ENCODE results near the gene KMT5B.

Gene KMT5B

GRCh38 chr11:68146010-68146540 lies 67.0 kb downstream of the KMT5B start:
- H2BK5ac ChIP-seq (ENCODE audit: low read length): no peak overlapping the region
- H3K4ac ChIP-seq (ENCODE audit: low read length): no peak overlapping the region
- H2AFZ ChIP-seq (ENCODE audit: low read length): no peak overlapping the region
- H3K9ac ChIP-seq (ENCODE audit: low read depth, low read length, poor library complexity): no peak overlapping the region
- no CpG with 5 or more reads among the region's 15 CpGs for WGBS, 2 donors (ENCODE audit: extremely low coverage in 2 of 2, insufficient read length in 2 of 2, insufficient replicate concordance in 1 of 2)
- H2BK15ac ChIP-seq (ENCODE audit: low read length): no peak overlapping the region
- H3K14ac ChIP-seq (ENCODE audit: low read length): no peak overlapping the region
- peaks cover 1% of the 10 kb centered on the region for H3K79me1 ChIP-seq (ENCODE audit: low read depth, low read length)
- H3K36me3 ChIP-seq (replicated peaks in 1 of 2; ENCODE audit: control insufficient read depth in 2 of 2, insufficient read depth in 2 of 2, low read length in 2 of 2): no peaks in the 10 kb centered on the region
- H3K9me3 ChIP-seq (replicated peaks in 1 of 2; ENCODE audit: control insufficient read depth in 2 of 2, insufficient read depth in 1 of 2, low read depth in 1 of 2, low read length in 2 of 2): no peaks in the 10 kb centered on the region
- peak overlapping the region; percentile 48 for H3K18ac ChIP-seq (ENCODE audit: low read length)
- no peak overlapping the region for H3K23ac ChIP-seq (ENCODE audit: low read depth, low read length, poor library complexity)
- H3K4me2 ChIP-seq (ENCODE audit: insufficient read depth, low read length, poor library complexity, severe bottlenecking): no peak overlapping the region
- no peak for DNase-seq (ENCODE audit: low spot score)
- no peak overlapping the region for H4K91ac ChIP-seq (ENCODE audit: low read depth, low read length, poor library complexity)
- H4K8ac ChIP-seq (ENCODE audit: low read depth, low read length): no peak overlapping the region
- H3K4me1 ChIP-seq (ENCODE audit: control insufficient read depth in 2 of 2, insufficient read depth in 1 of 2, low read depth in 1 of 2, low read length in 2 of 2): peaks cover 0 to 7% of the 10 kb centered on the region in 2 donors
- no peak overlapping the region for H2AK5ac ChIP-seq (ENCODE audit: low read depth, low read length)
- no peak overlapping the region for H2BK12ac ChIP-seq (ENCODE audit: low read length)
- no peak overlapping the region for H3K4me3 ChIP-seq (ENCODE audit: low read length in 2 of 2)
- H3K27ac ChIP-seq (replicated peaks; ENCODE audit: low read length): no peak overlapping the region
- H2BK120ac ChIP-seq (ENCODE audit: low read depth, low read length): no peak overlapping the region
- peaks cover 0 to 12% (median 0%) of the 10 kb centered on the region in 3 experiments for H3K27me3 ChIP-seq (ENCODE audit: control insufficient read depth in 3 of 3, insufficient read depth in 3 of 3, low read depth in 1 of 3, low read length in 3 of 3)

- Histone ChIP-seq H2AK5ac (ENCODE audit: low read depth, low read length) (peak overlapping the region; percentile 21), H3K9ac (ENCODE audit: low read depth, low read length, poor library complexity) (peak overlapping the region; percentile 30), H3K18ac (ENCODE audit: low read length) (no peak overlapping the region), H2BK120ac (ENCODE audit: low read depth, low read length) (no peak overlapping the region), H3K27me3 (ENCODE audit: control insufficient read depth in 3 of 3, insufficient read depth in 3 of 3, low read depth in 1 of 3, low read length in 3 of 3) (peaks cover 0 to 12% (median 0%) of the 10 kb centered on the region in 3 experiments), H2BK12ac (ENCODE audit: low read length) (peak overlapping the region; percentile 75), H3K4me1 (ENCODE audit: control insufficient read depth in 2 of 2, insufficient read depth in 1 of 2, low read depth in 1 of 2, low read length in 2 of 2) (peaks cover 0 to 7% of the 10 kb centered on the region in 2 donors), H2AFZ (ENCODE audit: low read length) (no peak overlapping the region), H2BK15ac (ENCODE audit: low read length) (no peak overlapping the region), H3K79me1 (ENCODE audit: low read depth, low read length) (peaks cover 1% of the 10 kb centered on the region), H3K4me3 (ENCODE audit: low read length in 2 of 2) (peak overlapping the region in 1 of 2 donors; percentile 15), H4K91ac (ENCODE audit: low read depth, low read length, poor library complexity) (no peak overlapping the region), H3K27ac (replicated peaks; ENCODE audit: low read length) (no peak overlapping the region), H3K23ac (ENCODE audit: low read depth, low read length, poor library complexity) (no peak overlapping the region), H2BK5ac (ENCODE audit: low read length) (no peak overlapping the region), H3K9me3 (replicated peaks in 1 of 2; ENCODE audit: control insufficient read depth in 2 of 2, insufficient read depth in 1 of 2, low read depth in 1 of 2, low read length in 2 of 2) (no peaks in the 10 kb centered on the region), H3K4me2 (ENCODE audit: insufficient read depth, low read length, poor library complexity, severe bottlenecking) (no peak overlapping the region), H3K4ac (ENCODE audit: low read length) (peak overlapping the region; percentile 45), H4K8ac (ENCODE audit: low read depth, low read length) (no peak overlapping the region), H3K36me3 (replicated peaks in 1 of 2; ENCODE audit: control insufficient read depth in 2 of 2, insufficient read depth in 2 of 2, low read length in 2 of 2) (no peaks in the 10 kb centered on the region), H3K14ac (ENCODE audit: low read length) (no peak overlapping the region)
- DNase-seq (ENCODE audit: low spot score): no peak
- no CpG with 5 or more reads among the region's 14 CpGs for WGBS, 2 donors (ENCODE audit: extremely low coverage in 2 of 2, insufficient read length in 2 of 2, insufficient replicate concordance in 1 of 2)
These were observed 67.8 kb downstream of the KMT5B start for GRCh38 chr11:68145120-68145866.

- peaks cover 1% of the 10 kb centered on the region for H3K79me1 ChIP-seq (ENCODE audit: low read depth, low read length)
- no peak overlapping the region for H3K4me2 ChIP-seq (ENCODE audit: insufficient read depth, low read length, poor library complexity, severe bottlenecking)
- H2AK5ac ChIP-seq (ENCODE audit: low read depth, low read length): peak overlapping the region; percentile 11
- H2BK120ac ChIP-seq (ENCODE audit: low read depth, low read length): no peak overlapping the region
- H3K4ac ChIP-seq (ENCODE audit: low read length): no peak overlapping the region
- DNase-seq (ENCODE audit: low spot score): no peak
- no peak overlapping the region for H2BK12ac ChIP-seq (ENCODE audit: low read length)
- H3K4me1 ChIP-seq (ENCODE audit: control insufficient read depth in 2 of 2, insufficient read depth in 1 of 2, low read depth in 1 of 2, low read length in 2 of 2): peaks cover 0 to 7% of the 10 kb centered on the region in 2 donors
- no peak overlapping the region for H3K23ac ChIP-seq (ENCODE audit: low read depth, low read length, poor library complexity)
- WGBS, 2 donors (ENCODE audit: extremely low coverage in 2 of 2, insufficient read length in 2 of 2, insufficient replicate concordance in 1 of 2): no CpG with 5 or more reads among the region's 4 CpGs
- peaks cover 0 to 12% (median 0%) of the 10 kb centered on the region in 3 experiments for H3K27me3 ChIP-seq (ENCODE audit: control insufficient read depth in 3 of 3, insufficient read depth in 3 of 3, low read depth in 1 of 3, low read length in 3 of 3)
- H3K9ac ChIP-seq (ENCODE audit: low read depth, low read length, poor library complexity): no peak overlapping the region
- H3K27ac ChIP-seq (replicated peaks; ENCODE audit: low read length): no peak overlapping the region
- H3K9me3 ChIP-seq (replicated peaks in 1 of 2; ENCODE audit: control insufficient read depth in 2 of 2, insufficient read depth in 1 of 2, low read depth in 1 of 2, low read length in 2 of 2): no peaks in the 10 kb centered on the region
- no peak overlapping the region for H4K8ac ChIP-seq (ENCODE audit: low read depth, low read length)
- no peaks in the 10 kb centered on the region for H3K36me3 ChIP-seq (replicated peaks in 1 of 2; ENCODE audit: control insufficient read depth in 2 of 2, insufficient read depth in 2 of 2, low read length in 2 of 2)
- no peak overlapping the region for H3K4me3 ChIP-seq (ENCODE audit: low read length in 2 of 2)
- no peak overlapping the region for H2BK5ac ChIP-seq (ENCODE audit: low read length)
- peak overlapping the region; percentile 1 for H2BK15ac ChIP-seq (ENCODE audit: low read length)
- H4K91ac ChIP-seq (ENCODE audit: low read depth, low read length, poor library complexity): no peak overlapping the region
- H3K14ac ChIP-seq (ENCODE audit: low read length): no peak overlapping the region
- no peak overlapping the region for H2AFZ ChIP-seq (ENCODE audit: low read length)
- no peak overlapping the region for H3K18ac ChIP-seq (ENCODE audit: low read length)
These were observed 69.8 kb downstream of the KMT5B start for GRCh38 chr11:68143310-68143689.

Measured in neuronal stem cell (in vitro differentiated cells).